GM12878 (cell line): Measurements from ENCODE around the gene ASNSD1.

ENCODE experiments used
- BHLHE40 ChIP-seq, 2 experiments: fragments of 450-650 bp in 1 of 2; IDR thresholded peaks; 2 replicates each; pipeline ENCODE4 v1.6.1; 2011 to 2017; ENCODE audit warnings: low read depth in 2 of 2, borderline replicate concordance in 1 of 2, improper control_type of control experiment in 1 of 2, low read length in 1 of 2, mild to moderate bottlenecking in 1 of 2
- CHD4 ChIP-seq: fragments of 200-600 bp; sonication (generic); IDR thresholded peaks from 2 replicates; pipeline ENCODE4 v1.6.1; 2016; ENCODE audit warnings: mild to moderate bottlenecking
- TF ChIP-seq, protein P1 (sequence below): fragments of 450-650 bp; IDR thresholded peaks from 2 replicates; pipeline ENCODE4 v1.6.1; 2018; ENCODE audit warnings: borderline replicate concordance, mild to moderate bottlenecking; ENCODE audit not compliant: partially characterized antibody

DNA sequence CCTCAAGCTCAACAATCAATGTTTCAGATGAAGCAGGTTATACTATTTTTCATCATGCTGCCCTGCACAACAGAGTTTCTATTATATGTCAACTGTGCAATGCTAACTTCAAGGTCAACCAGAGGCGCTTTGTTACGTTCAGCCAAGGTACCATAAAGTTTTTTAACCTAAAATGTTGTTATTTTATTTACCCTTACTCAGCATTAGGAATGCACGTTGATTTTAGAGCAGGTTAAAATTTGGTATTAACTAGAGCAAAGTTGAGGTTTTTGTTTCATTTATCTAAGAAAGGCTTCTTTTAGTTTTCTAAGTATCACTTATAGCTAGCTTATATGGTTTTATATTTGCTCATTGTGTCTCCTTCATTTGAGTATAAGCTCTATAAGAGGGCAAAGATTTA, 35.0 kb downstream of the ASNSD1 start:
- TF ChIP-seq BHLHE40 (IDR thresholded peaks at IDR 0.05; ENCODE audit: borderline replicate concordance in 1 of 2, low read depth in 2 of 2, low read length in 1 of 2) (no peak), CHD4 (no peak)
- TF ChIP-seq, protein P1, sequence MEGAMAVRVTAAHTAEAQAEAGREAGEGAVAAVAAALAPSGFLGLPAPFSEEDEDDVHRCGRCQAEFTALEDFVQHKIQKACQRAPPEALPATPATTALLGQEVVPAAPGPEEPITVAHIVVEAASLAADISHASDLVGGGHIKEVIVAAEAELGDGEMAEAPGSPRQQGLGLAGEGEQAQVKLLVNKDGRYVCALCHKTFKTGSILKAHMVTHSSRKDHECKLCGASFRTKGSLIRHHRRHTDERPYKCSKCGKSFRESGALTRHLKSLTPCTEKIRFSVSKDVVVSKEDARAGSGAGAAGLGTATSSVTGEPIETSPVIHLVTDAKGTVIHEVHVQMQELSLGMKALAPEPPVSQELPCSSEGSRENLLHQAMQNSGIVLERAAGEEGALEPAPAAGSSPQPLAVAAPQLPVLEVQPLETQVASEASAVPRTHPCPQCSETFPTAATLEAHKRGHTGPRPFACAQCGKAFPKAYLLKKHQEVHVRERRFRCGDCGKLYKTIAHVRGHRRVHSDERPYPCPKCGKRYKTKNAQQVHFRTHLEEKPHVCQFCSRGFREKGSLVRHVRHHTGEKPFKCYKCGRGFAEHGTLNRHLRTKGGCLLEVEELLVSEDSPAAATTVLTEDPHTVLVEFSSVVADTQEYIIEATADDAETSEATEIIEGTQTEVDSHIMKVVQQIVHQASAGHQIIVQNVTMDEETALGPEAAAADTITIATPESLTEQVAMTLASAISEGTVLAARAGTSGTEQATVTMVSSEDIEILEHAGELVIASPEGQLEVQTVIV = no peak
